Posterior vena cava (tissue), 2 donors: ENCODE results near the gene SLC38A3. TPM values are rescaled to one million over a fixed set of nuclear protein-coding genes. Genes with fewer than 3 reads are reported as not detected.
A peak's percentile ranks its signal among the peaks of the same experiment; 100 is the strongest.

Source experiments
- DNase-seq: peaks from one replicate; pipeline ENCODE4 v3.0.0-alpha.2; 2020; ENCODE audit warnings: low spot score
- intact Hi-C, 2 donors: fragments of 100-400 bp; cut with DNase I; formaldehyde crosslinking; loops; one replicate each; pipeline versions ENCODE4 v1.14.1 to v1.14.2; 2022 to 2023
- long read RNA-seq, 2 donors: library from polyadenylated mRNA; unstranded; transcript quantifications; one replicate each; pipeline ENCODE4 v2.0.0, GENCODE V29; 2020 to 2021
- total RNA-seq, 2 donors: library from RNA; stranded (reverse); fragmentation: NEBNext Ultra II Directional; extraction: Animal tissue kit (Norgen Biotek cat#: 25700); gene quantifications; one replicate each; pipeline ENCODE4 v1.2.1, GENCODE V29; 2021
- donor health status: DM: yes; HTN: yes; CAD: no.
- donor health status: DM: yes; HTN: yes; CAD: no.

The SLC38A3 gene
- under 1 TPM; 0.37 to 0.62 TPM for total RNA-seq
- long read RNA-seq, donor 1, result 0 reads
- long read RNA-seq, donor 2, result 0 reads

- intact Hi-C loops, result no loop called here
- no peak for DNase-seq
These were observed at the start of gene SLC38A3 for GRCh38 chr3:50204804-50205412. Gene SLC38A3, plus strand, starts transcription at chr3:50205271. Its CDS starts 8,929 bp downstream, at chr3:50214200.

GRCh38 chr3:50155491-50155878 lies 49.6 kb upstream of the SLC38A3 start:
- no peak for DNase-seq
- intact Hi-C loops, result no loop called here

- DNase-seq, result no peak
- intact Hi-C loops, result no loop called here
These were observed 49.2 kb upstream of the SLC38A3 start for GRCh38 chr3:50155891-50156290.

- DNase-seq, result no peak
- intact Hi-C loops, result no loop called here
These were observed 48.2 kb upstream of the SLC38A3 start for GRCh38 chr3:50156549-50157493.

- no peak for DNase-seq
- intact Hi-C loops, result no loop called here
These were observed 47.1 kb upstream of the SLC38A3 start for GRCh38 chr3:50157827-50158529.

- DNase-seq, result no peak
- intact Hi-C loops, result no loop called here
These were observed 46.4 kb upstream of the SLC38A3 start for GRCh38 chr3:50158530-50159146.

- intact Hi-C loops, result no loop called here
- peak; percentile 89 for DNase-seq
These were observed 44.5 kb upstream of the SLC38A3 start for GRCh38 chr3:50160561-50160983.

- intact Hi-C loops, result no loop called here
- DNase-seq, result no peak
These were observed 43.8 kb upstream of the SLC38A3 start for GRCh38 chr3:50161320-50161719.

GRCh38 chr3:50162034-50162883 lies 42.8 kb upstream of the SLC38A3 start:
- intact Hi-C loops, result no loop called here
- DNase-seq, result no peak

- intact Hi-C loops, result no loop called here
- peak; percentile 93 for DNase-seq
These were observed 41.3 kb upstream of the SLC38A3 start for GRCh38 chr3:50163572-50164455.

- DNase-seq, result no peak
- intact Hi-C loops, result no loop called here
These were observed 40.6 kb upstream of the SLC38A3 start for GRCh38 chr3:50164481-50164880.

GRCh38 chr3:50164984-50165909 lies 39.8 kb upstream of the SLC38A3 start:
- intact Hi-C loops, result no loop called here
- no peak for DNase-seq

- intact Hi-C loops, result no loop called here
- no peak for DNase-seq
These were observed 39.0 kb upstream of the SLC38A3 start for GRCh38 chr3:50165910-50166538.

- DNase-seq, result no peak
- intact Hi-C loops, result no loop called here
These were observed 38.5 kb upstream of the SLC38A3 start for GRCh38 chr3:50166620-50167019.

GRCh38 chr3:50167069-50167840 lies 37.8 kb upstream of the SLC38A3 start:
- intact Hi-C loops, result no loop called here
- no peak for DNase-seq

- DNase-seq, result no peak
- intact Hi-C loops, result no loop called here
These were observed 37.2 kb upstream of the SLC38A3 start for GRCh38 chr3:50167841-50168209.
